ENCODE results near the gene TRAPPC5.

The TRAPPC5 gene

GRCh38 chr19:7701654-7702457, 21.2 kb downstream of the TRAPPC5 start, which contains the start of gene FCER2:
TSS of gene FCER2 (minus strand) at chr19:7702131. CDS start at chr19:7699760, 2,371 bp downstream.
- DNase-seq, result no peak

GRCh38 chr19:7703332-7703731, 22.7 kb downstream of the TRAPPC5 start:
- DNase-seq, result no peak

- DNase-seq, result no peak
Measured at GRCh38 chr19:7704280-7705060, 23.8 kb downstream of the TRAPPC5 start.

GRCh38 chr19:7705387-7706187, 25.0 kb downstream of the TRAPPC5 start:
- no peak for DNase-seq

- DNase-seq, result no peak
Measured at GRCh38 chr19:7706188-7706954, 25.7 kb downstream of the TRAPPC5 start.

GRCh38 chr19:7706955-7707456, 26.4 kb downstream of the TRAPPC5 start:
- DNase-seq, result no peak

- no peak for DNase-seq
Measured at GRCh38 chr19:7709932-7710460, 29.4 kb downstream of the TRAPPC5 start.

GRCh38 chr19:7710616-7711015, 30.0 kb downstream of the TRAPPC5 start:
- no peak for DNase-seq

GRCh38 chr19:7715671-7716070, 35.0 kb downstream of the TRAPPC5 start:
- no peak for DNase-seq

GRCh38 chr19:7716762-7717161, 36.1 kb downstream of the TRAPPC5 start:
- no peak for DNase-seq

- no peak for DNase-seq
Measured at GRCh38 chr19:7718668-7719067, 38.0 kb downstream of the TRAPPC5 start.

GRCh38 chr19:7720351-7720750, 39.7 kb downstream of the TRAPPC5 start:
- DNase-seq, result no peak

GRCh38 chr19:7722231-7722651, 41.6 kb downstream of the TRAPPC5 start:
- DNase-seq, result no peak

GRCh38 chr19:7725791-7726190, 45.2 kb downstream of the TRAPPC5 start:
- no peak for DNase-seq

- DNase-seq, result no peak
Measured at GRCh38 chr19:7729211-7729610, 48.6 kb downstream of the TRAPPC5 start.

GRCh38 chr19:7729831-7730285, 49.2 kb downstream of the TRAPPC5 start:
- no peak for DNase-seq

- DNase-seq, result no peak
Measured at GRCh38 chr19:7730286-7731217, 49.9 kb downstream of the TRAPPC5 start.

- DNase-seq, result no peak
Measured at GRCh38 chr19:7731218-7731595, 50.6 kb downstream of the TRAPPC5 start.

GRCh38 chr19:7731615-7732014, 51.0 kb downstream of the TRAPPC5 start:
- no peak for DNase-seq

GRCh38 chr19:7732045-7732444, 51.4 kb downstream of the TRAPPC5 start, which contains the start of gene CLEC4G:
TSS of gene CLEC4G (minus strand) at chr19:7732110. CDS start at chr19:7732102, 8 bp downstream.
- DNase-seq, result no peak

- no peak for DNase-seq
Measured at GRCh38 chr19:7733376-7733775, 52.7 kb downstream of the TRAPPC5 start.
